Astrocyte (in vitro differentiated cells and primary cell): ENCODE data around the gene MRPL10.

Experiments used
- CTCF ChIP-seq: IDR thresholded peaks from 2 replicates; pipeline ENCODE4 v1.5.1; 2011; ENCODE audit warnings: low read depth, mild to moderate bottlenecking, inconsistent platforms, low read length, moderate library complexity; ENCODE audit not compliant: insufficient read depth
- EZH2 ChIP-seq: IDR thresholded peaks from 2 replicates; pipeline ENCODE4 v1.6.1; 2012; ENCODE audit warnings: mild to moderate bottlenecking, low read length, inconsistent platforms; ENCODE audit not compliant: insufficient read depth

GRCh38 chr17:47789611-47790561, 41.5 kb downstream of the MRPL10 start:
- peak; percentile 8 for TF ChIP-seq CTCF
- no peak for TF ChIP-seq EZH2
